Stimulated activated CD8-positive, alpha-beta memory T cell treated with anti-CD3 and anti-CD28 coated beads, Interleukin-7, amount 100 ng/mL, for 24 hours (primary cell): ENCODE data around the gene SYNPR.

Experiments
- DNase-seq: peaks from one replicate; pipeline ENCODE4 v3.0.0-alpha.2; 2020; ENCODE audit warnings: low read depth

Gene SYNPR

GRCh38 chr3:63555767-63556166, 277.7 kb downstream of the SYNPR start:
- no peak for DNase-seq

GRCh38 chr3:63556401-63556800, 278.3 kb downstream of the SYNPR start:
- DNase-seq = no peak

- no peak for DNase-seq
These were observed 279.8 kb downstream of the SYNPR start for GRCh38 chr3:63557912-63558311.

GRCh38 chr3:63559884-63560283, 281.8 kb downstream of the SYNPR start:
- DNase-seq = no peak

- DNase-seq = no peak
These were observed 283.8 kb downstream of the SYNPR start for GRCh38 chr3:63561879-63562278.

GRCh38 chr3:63562323-63562722, 284.2 kb downstream of the SYNPR start:
- no peak for DNase-seq

- no peak for DNase-seq
These were observed 285.5 kb downstream of the SYNPR start for GRCh38 chr3:63563572-63563971.

GRCh38 chr3:63565220-63565619, 287.1 kb downstream of the SYNPR start:
- no peak for DNase-seq

- DNase-seq = no peak
These were observed 293.6 kb downstream of the SYNPR start for GRCh38 chr3:63571682-63572081.

GRCh38 chr3:63576846-63577245, 298.7 kb downstream of the SYNPR start:
- no peak for DNase-seq

GRCh38 chr3:63578858-63579257, 300.8 kb downstream of the SYNPR start:
- no peak for DNase-seq

GRCh38 chr3:63580151-63580550, 302.0 kb downstream of the SYNPR start:
- DNase-seq = no peak

- DNase-seq = no peak
These were observed 304.9 kb downstream of the SYNPR start for GRCh38 chr3:63582943-63583500.

- no peak for DNase-seq
These were observed 306.6 kb downstream of the SYNPR start for GRCh38 chr3:63584681-63585080.

- DNase-seq = no peak
These were observed 307.8 kb downstream of the SYNPR start for GRCh38 chr3:63585927-63586326.

- DNase-seq = no peak
These were observed 310.8 kb downstream of the SYNPR start for GRCh38 chr3:63588895-63589294.

- no peak for DNase-seq
These were observed 315.7 kb downstream of the SYNPR start for GRCh38 chr3:63593779-63594178.

- no peak for DNase-seq
These were observed 317.1 kb downstream of the SYNPR start for GRCh38 chr3:63595221-63595620.

- no peak for DNase-seq
These were observed 318.9 kb downstream of the SYNPR start for GRCh38 chr3:63597019-63597418.

- DNase-seq = no peak
These were observed 329.6 kb downstream of the SYNPR start for GRCh38 chr3:63607716-63608115.

- no peak for DNase-seq
These were observed 331.3 kb downstream of the SYNPR start for GRCh38 chr3:63609408-63609807.

GRCh38 chr3:63609834-63610233, 331.7 kb downstream of the SYNPR start:
- no peak for DNase-seq

- DNase-seq = no peak
These were observed 333.3 kb downstream of the SYNPR start for GRCh38 chr3:63611382-63611781.

- DNase-seq = no peak
These were observed 335.5 kb downstream of the SYNPR start for GRCh38 chr3:63613561-63613960.

- no peak for DNase-seq
These were observed 339.3 kb downstream of the SYNPR start for GRCh38 chr3:63617391-63617790.
